CD4-positive, alpha-beta T cell treated with Interleukin-17A for 4 hours (primary cell): ENCODE results near the gene HSPA6.
"Not testable (repeated sequence)": the region's sequence is repeated elsewhere in the genome, so short reads cannot be mapped to it uniquely, and the experiment has no call there.

ENCODE experiments used
- DNase-seq: peaks from one replicate; pipeline ENCODE4 v3.0.0-alpha.2; 2020; ENCODE audit warnings: mixed read lengths

Gene HSPA6

GRCh38 chr1:161538925-161539479 is 14.7 kb downstream of the HSPA6 start:
- not testable (repeated sequence) for DNase-seq

GRCh38 chr1:161539731-161540569 is 15.6 kb downstream of the HSPA6 start:
- peak; percentile 89 for DNase-seq

GRCh38 chr1:161540570-161540960 is 16.2 kb downstream of the HSPA6 start:
- peak; percentile 16 for DNase-seq

GRCh38 chr1:161542091-161542559 is 17.8 kb downstream of the HSPA6 start:
- DNase-seq, result peak; percentile 56

GRCh38 chr1:161543125-161543524 is 18.8 kb downstream of the HSPA6 start:
- not testable (repeated sequence) for DNase-seq

- DNase-seq, result peak; percentile 35
Observed at GRCh38 chr1:161545005-161545731, 20.8 kb downstream of the HSPA6 start.

- DNase-seq, result not testable (repeated sequence)
Observed at GRCh38 chr1:161547995-161548741, 23.8 kb downstream of the HSPA6 start.

GRCh38 chr1:161548749-161549406 is 24.5 kb downstream of the HSPA6 start:
- not testable (repeated sequence) for DNase-seq

- no peak for DNase-seq
Observed at GRCh38 chr1:161549652-161550051, 25.3 kb downstream of the HSPA6 start, which contains the start of gene FCGR3A. Gene FCGR3A (minus strand): TSS chr1:161549818. CDS start chr1:161549736, 82 bp downstream.

- DNase-seq, result not testable (repeated sequence)
Observed at GRCh38 chr1:161550942-161551341, 26.6 kb downstream of the HSPA6 start.

GRCh38 chr1:161553631-161554030 is 29.3 kb downstream of the HSPA6 start:
- not testable (repeated sequence) for DNase-seq

GRCh38 chr1:161554340-161554739 is 30.0 kb downstream of the HSPA6 start:
- not testable (repeated sequence) for DNase-seq

- DNase-seq, result not testable (repeated sequence)
Observed at GRCh38 chr1:161554815-161555417, 30.6 kb downstream of the HSPA6 start.

GRCh38 chr1:161556143-161556542 is 31.8 kb downstream of the HSPA6 start:
- not testable (repeated sequence) for DNase-seq

- not testable (repeated sequence) for DNase-seq
Observed at GRCh38 chr1:161556990-161557389, 32.6 kb downstream of the HSPA6 start.

- DNase-seq, result not testable (repeated sequence)
Observed at GRCh38 chr1:161557506-161558450, 33.4 kb downstream of the HSPA6 start.

- DNase-seq, result not testable (repeated sequence)
Observed at GRCh38 chr1:161560960-161561715, 36.8 kb downstream of the HSPA6 start.

GRCh38 chr1:161562441-161562840 is 38.1 kb downstream of the HSPA6 start:
- not testable (repeated sequence) for DNase-seq

GRCh38 chr1:161563522-161563921 is 39.2 kb downstream of the HSPA6 start:
- not testable (repeated sequence) for DNase-seq

GRCh38 chr1:161566602-161566960 is 42.2 kb downstream of the HSPA6 start:
- not testable (repeated sequence) for DNase-seq
